ENCODE data around the gene PTGS1. TPM values are rescaled to one million over a fixed set of nuclear protein-coding genes. Genes with fewer than 3 reads are reported as not detected.
A peak's percentile ranks its signal among the peaks of the same experiment; 100 is the strongest.

The PTGS1 gene
- total RNA-seq, 1 donor from 2014 or later: 2.2 TPM

GRCh38 chr9:122347348-122348287, 23.2 kb upstream of the PTGS1 start:
- H3K4me3 ChIP-seq (ENCODE audit: low read depth, low read length): peak overlapping the region; percentile 60
- no peak for TF ChIP-seq CTCF (conservative IDR thresholded peaks at IDR 0.05; ENCODE audit: low read depth, low read length)
- DNase-seq (ENCODE audit: low read depth): no peak

- no peak overlapping the region for H3K4me3 ChIP-seq (ENCODE audit: low read depth, low read length)
- TF ChIP-seq CTCF (conservative IDR thresholded peaks at IDR 0.05; ENCODE audit: low read depth, low read length): no peak
- no peak for DNase-seq (ENCODE audit: low read depth)
Observed at GRCh38 chr9:122348288-122348777, 22.5 kb upstream of the PTGS1 start.

GRCh38 chr9:122348791-122349190, 22.0 kb upstream of the PTGS1 start:
- H3K4me3 ChIP-seq (ENCODE audit: low read depth, low read length): no peak overlapping the region
- TF ChIP-seq CTCF (conservative IDR thresholded peaks at IDR 0.05; ENCODE audit: low read depth, low read length): no peak

GRCh38 chr9:122349201-122349600, 21.6 kb upstream of the PTGS1 start:
- DNase-seq (ENCODE audit: low read depth): no peak
- H3K4me3 ChIP-seq (ENCODE audit: low read depth, low read length): no peak overlapping the region
- no peak for TF ChIP-seq CTCF (conservative IDR thresholded peaks at IDR 0.05; ENCODE audit: low read depth, low read length)

More at GRCh38 chr9:122348791-122349190, 22.0 kb upstream of the PTGS1 start:
- DNase-seq (ENCODE audit: low read depth): no peak

DNA sequence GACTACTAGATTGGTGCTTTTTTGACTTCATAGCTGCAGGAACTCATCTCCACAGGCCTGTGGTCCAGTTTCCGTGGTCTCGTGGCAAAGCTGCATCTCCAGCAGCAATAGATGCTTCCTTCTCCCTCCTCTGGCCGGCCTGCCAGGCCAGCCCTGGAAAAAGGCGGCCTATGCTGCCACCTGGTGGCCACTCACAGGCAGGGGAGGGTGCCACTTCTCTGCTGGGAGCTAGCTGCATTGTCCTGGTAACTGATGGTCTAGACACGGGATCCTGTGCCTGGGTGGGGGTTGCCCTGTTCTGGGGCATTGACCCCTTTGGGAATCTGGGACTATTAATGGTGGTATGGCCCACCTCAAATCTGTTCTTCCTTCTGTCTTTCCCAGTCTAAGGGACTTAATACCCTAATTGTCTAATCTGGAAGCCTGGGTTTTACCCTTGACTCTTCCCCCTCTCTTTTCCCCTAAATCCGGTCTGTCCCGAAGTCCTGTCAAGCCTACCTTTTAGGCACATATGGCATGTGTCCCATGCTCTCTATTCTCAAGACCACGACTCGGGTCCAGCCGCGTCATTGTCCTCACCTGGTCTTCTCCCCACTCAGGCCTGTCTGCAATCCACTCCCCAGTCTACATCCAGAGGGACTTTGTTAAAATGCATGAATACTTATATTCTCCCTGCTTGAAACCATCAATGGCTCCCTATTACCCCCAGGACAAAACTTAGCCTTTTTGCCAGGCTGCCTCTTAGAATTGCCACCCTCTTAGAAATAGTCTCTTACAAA, 20.1 kb upstream of the PTGS1 start:
- H3K4me3 ChIP-seq (ENCODE audit: low read depth, low read length): no peak overlapping the region
- peak; percentile 97 for TF ChIP-seq CTCF (conservative IDR thresholded peaks at IDR 0.05; ENCODE audit: low read depth, low read length)
- DNase-seq (ENCODE audit: low read depth): no peak

DNA sequence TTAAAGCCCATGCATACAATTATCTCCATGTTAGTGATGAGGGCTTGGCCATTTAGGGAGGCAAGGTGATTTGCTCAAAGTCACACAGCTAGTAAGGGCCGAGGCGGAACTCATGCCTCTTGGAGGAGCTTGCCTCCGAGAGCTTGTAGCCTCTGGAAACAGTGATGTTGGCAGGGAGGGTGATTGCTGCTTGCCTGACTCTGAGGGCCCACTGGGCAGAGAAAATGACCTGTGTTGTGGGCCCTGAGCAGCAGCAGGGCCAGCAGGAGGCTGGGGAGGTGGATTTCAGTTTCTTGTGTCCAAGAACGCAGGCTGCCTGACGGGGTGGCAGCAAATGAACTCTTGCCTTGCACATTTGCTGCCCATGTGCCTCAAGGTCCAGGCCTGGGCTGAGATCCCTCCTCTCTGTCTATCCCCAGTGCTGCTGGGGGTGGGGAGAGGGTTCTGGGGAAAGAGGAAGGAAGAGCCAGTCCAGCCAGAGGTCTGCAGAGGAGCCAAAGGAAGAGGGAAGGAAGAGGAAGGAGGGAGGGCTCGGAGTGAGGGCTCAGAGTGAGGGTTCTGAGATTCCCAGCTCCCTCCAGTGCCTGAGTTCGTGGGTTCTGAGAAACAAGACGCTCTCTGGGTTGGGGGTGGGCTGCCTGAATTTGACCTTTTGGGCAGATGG, 16.2 kb upstream of the PTGS1 start:
- no peak for TF ChIP-seq CTCF (conservative IDR thresholded peaks at IDR 0.05; ENCODE audit: low read depth, low read length)

More for the DNA sequence above, 16.2 kb upstream of the PTGS1 start:
- DNase-seq (ENCODE audit: low read depth): no peak
- H3K4me3 ChIP-seq (ENCODE audit: low read depth, low read length): no peak overlapping the region
